Activated T-helper 2 cell treated with anti-CD3 and anti-CD28 coated beads, Interferon-gamma antibody, Interleukin-2, Interleukin-4, amounts not matched to agents 10 μg/mL and 5 μg/mL and 100 μg/mL, durations not matched to agents 14 hours and 24 hours and 36 hours (primary cell): Measurements from ENCODE around the gene AGAP3. TPM values are rescaled to one million over a fixed set of nuclear protein-coding genes. Genes with fewer than 3 reads are reported as not detected.

ENCODE experiments used
- DNase-seq: peaks from one replicate; pipeline ENCODE4 v3.0.0; 2021; ENCODE audit warnings: low spot score
- H3K27ac Mint-ChIP-seq: one replicate; pipeline ENCODE4 v1.8.0; 2021; ENCODE audit warnings: mixed read lengths
- H3K27me3 Mint-ChIP-seq: one replicate; pipeline ENCODE4 v1.8.0; 2021; ENCODE audit warnings: low read depth, mixed read lengths
- H3K36me3 Mint-ChIP-seq: one replicate; pipeline ENCODE4 v1.8.0; 2021; ENCODE audit warnings: low read depth, mixed read lengths
- H3K4me1 Mint-ChIP-seq: one replicate; pipeline ENCODE4 v1.8.0; 2021; ENCODE audit warnings: low read depth, mixed read lengths
- H3K4me3 Mint-ChIP-seq: one replicate; pipeline ENCODE4 v1.8.0; 2021; ENCODE audit warnings: low read depth, mild to moderate bottlenecking, moderate library complexity, mixed read lengths
- H3K9me3 Mint-ChIP-seq: one replicate; pipeline ENCODE4 v1.8.0; 2021; ENCODE audit warnings: mixed read lengths
- intact Hi-C: fragments of 100-400 bp; cut with micrococcal nuclease; formaldehyde crosslinking; loops from one replicate; pipeline ENCODE4 v1.15.1; 2023
- total RNA-seq: library from RNA; stranded (reverse); gene quantifications from 2 replicates; pipeline ENCODE4 v1.2.3, GENCODE V29; 2022

AGAP3 gene
- total RNA-seq, 1 donor from 2014 or later, result 62.5 TPM

GRCh38 chr7:151123158-151123821 is 37.0 kb downstream of the AGAP3 start:
- Mint-ChIP-seq H3K27ac (no peak overlapping the region), H3K9me3 (no peaks in the 10 kb centered on the region), H3K4me3 (no peak overlapping the region), H3K27me3 (no peaks in the 10 kb centered on the region), H3K36me3 (peaks cover 13% of the 10 kb centered on the region), H3K4me1 (no peaks in the 10 kb centered on the region)
- DNase-seq, result no peak
- intact Hi-C loops, result loop anchor here (5.0 kb wide), 1 partner anchor 109 kb away; the partner anchor contains the start of gene CHPF2

- Mint-ChIP-seq H3K27me3 (no peaks in the 10 kb centered on the region), H3K4me3 (no peak overlapping the region), H3K36me3 (peaks cover 13% of the 10 kb centered on the region), H3K4me1 (no peaks in the 10 kb centered on the region), H3K27ac (no peak overlapping the region), H3K9me3 (no peaks in the 10 kb centered on the region)
- peak; percentile 71 for DNase-seq
- intact Hi-C loops, result loop anchor here (1.0 to 5.0 kb wide), 2 partner anchors 48 to 108 kb away; partner anchors contain the start of gene CHPF2
Observed at GRCh38 chr7:151123822-151124464, 37.7 kb downstream of the AGAP3 start.

- Mint-ChIP-seq H3K4me1 (no peaks in the 10 kb centered on the region), H3K4me3 (no peak overlapping the region), H3K36me3 (peaks cover 13% of the 10 kb centered on the region), H3K27me3 (no peaks in the 10 kb centered on the region), H3K27ac (no peak overlapping the region), H3K9me3 (no peaks in the 10 kb centered on the region)
- DNase-seq, result no peak
- intact Hi-C loops, result loop anchor here (1.0 to 5.0 kb wide), 2 partner anchors 48 to 108 kb away; partner anchors contain the start of gene CHPF2
Observed at GRCh38 chr7:151124481-151124880, 38.2 kb downstream of the AGAP3 start.

- H3K27me3 Mint-ChIP-seq, result no peaks in the 10 kb centered on the region
- no peak overlapping the region for H3K27ac Mint-ChIP-seq
- no peaks in the 10 kb centered on the region for H3K9me3 Mint-ChIP-seq
- intact Hi-C loops, result loop anchor here (1.0 to 5.0 kb wide), 2 partner anchors 47 to 107 kb away; partner anchors contain the start of gene CHPF2
- DNase-seq, result no peak
- H3K36me3 Mint-ChIP-seq, result peaks cover 13% of the 10 kb centered on the region
- H3K4me3 Mint-ChIP-seq, result no peak overlapping the region
- no peaks in the 10 kb centered on the region for H3K4me1 Mint-ChIP-seq
Observed at GRCh38 chr7:151124899-151125399, 38.7 kb downstream of the AGAP3 start.

- intact Hi-C loops, result no loop called here
- H3K4me3 Mint-ChIP-seq, result no peak overlapping the region
- H3K4me1 Mint-ChIP-seq, result no peaks in the 10 kb centered on the region
- peaks cover 12% of the 10 kb centered on the region for H3K36me3 Mint-ChIP-seq
- H3K27me3 Mint-ChIP-seq, result no peaks in the 10 kb centered on the region
- no peaks in the 10 kb centered on the region for H3K9me3 Mint-ChIP-seq
- no peak for DNase-seq
- H3K27ac Mint-ChIP-seq, result no peak overlapping the region
Observed at GRCh38 chr7:151125470-151125845, 39.2 kb downstream of the AGAP3 start.

- no peak for DNase-seq
- Mint-ChIP-seq H3K27me3 (no peaks in the 10 kb centered on the region), H3K4me1 (no peaks in the 10 kb centered on the region), H3K27ac (no peak overlapping the region), H3K9me3 (no peaks in the 10 kb centered on the region), H3K4me3 (no peak overlapping the region), H3K36me3 (peaks cover 9% of the 10 kb centered on the region)
- intact Hi-C loops, result no loop called here
Observed at GRCh38 chr7:151125846-151126481, 39.7 kb downstream of the AGAP3 start.

GRCh38 chr7:151126491-151127137 is 40.3 kb downstream of the AGAP3 start:
- no peak for DNase-seq
- no peak overlapping the region for H3K4me3 Mint-ChIP-seq
- no peaks in the 10 kb centered on the region for H3K9me3 Mint-ChIP-seq
- H3K4me1 Mint-ChIP-seq, result no peaks in the 10 kb centered on the region
- H3K36me3 Mint-ChIP-seq, result peaks cover 9% of the 10 kb centered on the region
- no peak overlapping the region for H3K27ac Mint-ChIP-seq
- no peaks in the 10 kb centered on the region for H3K27me3 Mint-ChIP-seq
- intact Hi-C loops, result no loop called here

GRCh38 chr7:151128144-151128543 is 41.9 kb downstream of the AGAP3 start:
- intact Hi-C loops, result no loop called here
- Mint-ChIP-seq H3K27me3 (no peaks in the 10 kb centered on the region), H3K4me1 (no peaks in the 10 kb centered on the region), H3K9me3 (no peaks in the 10 kb centered on the region), H3K27ac (no peak overlapping the region), H3K4me3 (no peak overlapping the region), H3K36me3 (peaks cover 9% of the 10 kb centered on the region)
- no peak for DNase-seq

- intact Hi-C loops, result no loop called here
- Mint-ChIP-seq H3K9me3 (no peaks in the 10 kb centered on the region), H3K36me3 (peaks cover 4% of the 10 kb centered on the region), H3K27me3 (no peaks in the 10 kb centered on the region), H3K4me1 (no peaks in the 10 kb centered on the region), H3K27ac (no peak overlapping the region), H3K4me3 (no peak overlapping the region)
- DNase-seq, result no peak
Observed at GRCh38 chr7:151128716-151129115, 42.4 kb downstream of the AGAP3 start.

- H3K27ac Mint-ChIP-seq, result no peak overlapping the region
- H3K27me3 Mint-ChIP-seq, result no peaks in the 10 kb centered on the region
- H3K9me3 Mint-ChIP-seq, result no peaks in the 10 kb centered on the region
- H3K4me1 Mint-ChIP-seq, result no peaks in the 10 kb centered on the region
- no peaks in the 10 kb centered on the region for H3K36me3 Mint-ChIP-seq
- H3K4me3 Mint-ChIP-seq, result no peak overlapping the region
- DNase-seq, result no peak
- intact Hi-C loops, result no loop called here
Observed at GRCh38 chr7:151129117-151129959, 43.1 kb downstream of the AGAP3 start.

GRCh38 chr7:151129960-151130591 is 43.8 kb downstream of the AGAP3 start:
- no peaks in the 10 kb centered on the region for H3K27me3 Mint-ChIP-seq
- intact Hi-C loops, result no loop called here
- no peak for DNase-seq
- H3K36me3 Mint-ChIP-seq, result no peaks in the 10 kb centered on the region
- H3K27ac Mint-ChIP-seq, result no peak overlapping the region
- H3K4me3 Mint-ChIP-seq, result no peak overlapping the region
- H3K4me1 Mint-ChIP-seq, result no peaks in the 10 kb centered on the region
- H3K9me3 Mint-ChIP-seq, result no peaks in the 10 kb centered on the region

GRCh38 chr7:151130741-151131157 is 44.5 kb downstream of the AGAP3 start:
- no peaks in the 10 kb centered on the region for H3K36me3 Mint-ChIP-seq
- intact Hi-C loops, result no loop called here
- no peaks in the 10 kb centered on the region for H3K4me1 Mint-ChIP-seq
- DNase-seq, result no peak
- no peaks in the 10 kb centered on the region for H3K27me3 Mint-ChIP-seq
- no peak overlapping the region for H3K27ac Mint-ChIP-seq
- H3K4me3 Mint-ChIP-seq, result no peak overlapping the region
- H3K9me3 Mint-ChIP-seq, result no peaks in the 10 kb centered on the region
